Measurements from ENCODE around the gene DYNC1LI2. TPM values are rescaled to one million over a fixed set of nuclear protein-coding genes. Genes with fewer than 3 reads are reported as not detected.

Gene DYNC1LI2
- 247 and 297 TPM in 2 replicates for total RNA-seq (2011; cell fraction: chromatin; rRNA removed; ENCODE audit: low replicate concordance)
- total RNA-seq (2011; cell fraction: nucleolus; rRNA removed): 102 and 117 TPM in 2 replicates
- 156 and 208 TPM in 2 replicates for total RNA-seq (2011; cell fraction: nucleoplasm; rRNA removed)
- total RNA-seq (2014; rRNA removed): 33.3 and 53.3 TPM in 2 replicates
- total RNA-seq (2014; rRNA removed; fragmentation: Illumina TruSeq; extraction: Trizol): 35.1 and 40.0 TPM in 2 replicates
- total RNA-seq (2015; rRNA removed; fragmentation: Illumina TruSeq; extraction: Trizol): 38.2 and 39.7 TPM in 2 replicates
- total RNA-seq (2021): 40.8 and 48.9 TPM in 2 replicates
- 40.2 and 44.5 TPM in 2 replicates for polyA plus RNA-seq (2011; rRNA removed)
- polyA plus RNA-seq (2011; cell fraction: cytosol; rRNA removed): 16.7 and 24.3 TPM in 2 replicates
- 140 and 177 TPM in 2 replicates for polyA plus RNA-seq (2011; cell fraction: nucleus; rRNA removed)
- 25.0 and 29.6 TPM in 2 replicates for polyA plus RNA-seq (2012)
- polyA plus RNA-seq (2014; fragmentation: Illumina TruSeq; extraction: Trizol): 31.7 and 39.4 TPM in 2 replicates
- 1 to 10 TPM; 5.1 to 7.0 TPM for polyA plus RNA-seq (2014; fragmentation: Nextera tagmentation; extraction: Ambion mirVana)
- polyA plus RNA-seq (2014; rRNA removed): 47.6 and 47.8 TPM in 2 replicates
- polyA minus RNA-seq (2011; rRNA and poly(A)+ RNA removed): 35.7 and 40.6 TPM in 2 replicates
- 22.7 and 23.1 TPM in 2 replicates for polyA minus RNA-seq (2011; cell fraction: cytosol; rRNA and poly(A)+ RNA removed)
- polyA minus RNA-seq (2011; cell fraction: nucleus; rRNA and poly(A)+ RNA removed): 47.3 and 62.5 TPM in 2 replicates
- percentile 88 among the genes with signal in this experiment for Bru-seq, nascent RNA
- percentile 94 among the genes with signal in this experiment for BruChase-seq, experiment 1, labeled RNA remaining after a 2-hour chase
- BruChase-seq, experiment 2, labeled RNA remaining after a 6-hour chase: percentile 96 among the genes with signal in this experiment
- long read RNA-seq, experiment 1, full-length matches to known transcripts: 28 of 81 reads
- long read RNA-seq, experiment 1, partial matches to known transcripts: 9 of 81 reads
- long read RNA-seq, experiment 1, other reads (novel, unspliced or antisense): 44 of 81 reads
- long read RNA-seq, experiment 2, full-length matches to known transcripts: 2 of 24 reads
- long read RNA-seq, experiment 2, partial matches to known transcripts: 1 of 24 reads
- long read RNA-seq, experiment 2, other reads (novel, unspliced or antisense): 21 of 24 reads
- long read RNA-seq, experiment 3, full-length matches to known transcripts: 8 of 13 reads
- long read RNA-seq, experiment 3, partial matches to known transcripts: 2 of 13 reads
- long read RNA-seq, experiment 3, other reads (novel, unspliced or antisense): 3 of 13 reads

GRCh38 chr16:66751303-66751991 lies at the start of gene DYNC1LI2:
TSS of gene DYNC1LI2 (minus strand) at chr16:66751609. CDS start at chr16:66751591, 18 bp downstream.
- Histone ChIP-seq H3K9me3 (replicated peaks; ENCODE audit: control insufficient read depth, insufficient read depth, low read depth, low read length) (no peaks in the 10 kb centered on the region), H3K4me3 (peak within 1 kb of the TSS; percentile 97), H3K4me2 (ENCODE audit: insufficient read depth, low read length) (peak within 1 kb of the TSS; percentile 99), H3K36me3 (ENCODE audit: control insufficient read depth, insufficient read depth, low read length) (peaks cover 38% of the 10 kb centered on the region), H2AFZ (ENCODE audit: low read depth, low read length) (peak within 1 kb of the TSS; percentile 91), H3K9ac (ENCODE audit: insufficient read depth in 1 of 2, low read depth in 2 of 2, low read length in 2 of 2) (peak within 1 kb of the TSS; percentile 96 to 99), H3K79me2 (ENCODE audit: control insufficient read depth, insufficient read depth, low read length) (peaks cover 41% of the 10 kb centered on the region), H3K9me1 (ENCODE audit: control insufficient read depth, insufficient read depth, low read length) (no peaks in the 10 kb centered on the region), H3K27ac (ENCODE audit: extremely low read depth, low read depth, low read length) (peak within 1 kb of the TSS; percentile 94), H3K4me1 (replicated peaks in 1 of 2; ENCODE audit: control insufficient read depth in 2 of 2, insufficient read depth in 2 of 2, low read length in 2 of 2) (peaks cover 9 to 15% of the 10 kb centered on the region in 2 experiments; a peak in 4 of 5 replicates), H4K20me1 (replicated peaks; ENCODE audit: control insufficient read depth, insufficient read depth, low read length) (peaks cover 10% of the 10 kb centered on the region), H3K27me3 (ENCODE audit: control insufficient read depth in 2 of 2, insufficient read depth in 2 of 2, low read length in 2 of 2) (no peaks in the 10 kb centered on the region)
- under 1% methylated on average over 72 of the region's 90 CpGs for WGBS (ENCODE audit: insufficient coverage, low coverage, missing lambda C conversion rate)
- intact Hi-C loops (cut with micrococcal nuclease): no loop called here
- ChIA-PET POLR2A (interaction anchor here (0.6 to 2.8 kb wide), 9 partner anchors 10 to 130 kb away, joined by 3 to 22 read pairs (median 3); no protein-coding TSS in a partner anchor), CTCF (ENCODE audit: low intra/inter-chr PET ratio) (interaction anchor here (1.1 kb wide), 1 partner anchor 143 kb away, joined by 3 read pairs; no protein-coding TSS in a partner anchor)
- FAIRE-seq (peak; percentile 19), ATAC-seq (peak; percentile 89), DNase-seq (ENCODE audit: extremely low read depth in 1 of 4, low spot score in 3 of 4) (peak; percentile 84 to 95 (median 93))
- TSS peak; percentile 56 for BruUV-seq (replicated peaks)
- in situ Hi-C loops (cut with MboI): no loop called here
- TF ChIP-seq PKNOX1 (IDR thresholded peaks at IDR 0.05): no peak
- no peak for TF ChIP-seq ZNF668 (CRISPR knock-in tag; IDR thresholded peaks at IDR 0.05)
- peak; percentile 34 for TF ChIP-seq SMAD1 (IDR thresholded peaks at IDR 0.05; ENCODE audit: low read depth, low read length, partially characterized antibody)
- TF ChIP-seq NR1H2 (CRISPR knock-in tag; IDR thresholded peaks at IDR 0.05): no peak
- TF ChIP-seq CAMTA2 (CRISPR knock-in tag; conservative IDR thresholded peaks at IDR 0.05): 0 out of 2 replicates have a peak, but pooled peaks have one; percentile 31
- TF ChIP-seq FUS (optimal IDR thresholded peaks at IDR 0.05; ENCODE audit: low read depth, low read length): peak; percentile 57
- TF ChIP-seq CTCFL (IDR thresholded peaks at IDR 0.05; ENCODE audit: borderline replicate concordance, insufficient read depth, low read depth, low read length, poor library complexity, severe bottlenecking): peak; percentile 92
- peak; percentile 71 for TF ChIP-seq HMGN3 (IDR thresholded peaks at IDR 0.05; ENCODE audit: borderline replicate concordance, extremely low read depth, insufficient read length, low read depth, low read length)

Measured in K562 (cell line).